ENCODE data around the gene MITF.

DNA sequence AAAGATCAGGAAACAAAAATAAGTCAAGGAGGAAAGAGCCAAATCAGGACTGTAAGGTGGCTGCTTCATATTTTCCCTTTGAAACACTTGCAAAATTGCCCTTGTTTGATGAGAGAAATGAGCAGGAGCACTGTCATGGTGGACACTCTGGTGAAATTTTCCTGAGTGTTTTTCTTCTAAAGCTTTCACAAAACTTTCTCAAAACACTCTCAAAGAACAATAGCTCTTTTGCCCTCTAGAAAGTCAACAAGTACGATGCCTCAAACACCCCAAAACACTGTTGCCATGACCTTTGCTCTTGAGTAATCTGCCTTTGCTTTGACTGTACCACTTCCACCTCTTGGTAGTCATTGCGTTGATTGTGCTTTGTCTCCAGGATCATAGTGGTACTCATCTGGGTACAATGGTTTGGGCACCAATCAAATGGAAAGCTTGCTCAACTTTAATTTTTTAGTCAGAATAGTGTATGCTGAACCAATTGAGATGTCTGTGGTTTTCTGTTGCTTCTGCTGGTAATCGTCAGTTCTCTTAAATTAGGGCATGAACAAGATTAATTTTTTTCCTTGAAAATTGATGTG is 13.2 kb upstream of the MITF start:
- TF ChIP-seq RAD21 (conservative IDR thresholded peaks at IDR 0.05) (no peak), SMC3 (conservative IDR thresholded peaks at IDR 0.05; ENCODE audit: poor library complexity) (no peak), EZH2 (IDR thresholded peaks at IDR 0.05; ENCODE audit: borderline replicate concordance, insufficient read depth, low read length, poor library complexity, severe bottlenecking) (no peak), POLR2AphosphoS5 (IDR thresholded peaks at IDR 0.05) (no peak)
- TF ChIP-seq, protein P1, sequence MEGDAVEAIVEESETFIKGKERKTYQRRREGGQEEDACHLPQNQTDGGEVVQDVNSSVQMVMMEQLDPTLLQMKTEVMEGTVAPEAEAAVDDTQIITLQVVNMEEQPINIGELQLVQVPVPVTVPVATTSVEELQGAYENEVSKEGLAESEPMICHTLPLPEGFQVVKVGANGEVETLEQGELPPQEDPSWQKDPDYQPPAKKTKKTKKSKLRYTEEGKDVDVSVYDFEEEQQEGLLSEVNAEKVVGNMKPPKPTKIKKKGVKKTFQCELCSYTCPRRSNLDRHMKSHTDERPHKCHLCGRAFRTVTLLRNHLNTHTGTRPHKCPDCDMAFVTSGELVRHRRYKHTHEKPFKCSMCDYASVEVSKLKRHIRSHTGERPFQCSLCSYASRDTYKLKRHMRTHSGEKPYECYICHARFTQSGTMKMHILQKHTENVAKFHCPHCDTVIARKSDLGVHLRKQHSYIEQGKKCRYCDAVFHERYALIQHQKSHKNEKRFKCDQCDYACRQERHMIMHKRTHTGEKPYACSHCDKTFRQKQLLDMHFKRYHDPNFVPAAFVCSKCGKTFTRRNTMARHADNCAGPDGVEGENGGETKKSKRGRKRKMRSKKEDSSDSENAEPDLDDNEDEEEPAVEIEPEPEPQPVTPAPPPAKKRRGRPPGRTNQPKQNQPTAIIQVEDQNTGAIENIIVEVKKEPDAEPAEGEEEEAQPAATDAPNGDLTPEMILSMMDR (IDR thresholded peaks at IDR 0.05; ENCODE audit: poor library complexity, severe bottlenecking), result no peak
